GM23248 (cell line): Measurements from ENCODE around the gene TMEM63C.

Source experiments
- EZH2 ChIP-seq: fragments of 200-600 bp; sonication (generic); IDR thresholded peaks from 2 replicates; pipeline ENCODE4 v1.6.1; 2018; ENCODE audit warnings: antibody characterized with exemption, mild to moderate bottlenecking; ENCODE audit not compliant: insufficient read depth, poor library complexity, severe bottlenecking
- EZH2phosphoT487 ChIP-seq: fragments of 200-600 bp; sonication (generic); IDR thresholded peaks from 2 replicates; pipeline ENCODE4 v1.6.1; 2018; ENCODE audit warnings: antibody characterized with exemption, moderate library complexity, mild to moderate bottlenecking, low read depth; ENCODE audit not compliant: insufficient read depth

- TF ChIP-seq EZH2 (no peak), EZH2phosphoT487 (no peak)
Observed at GRCh38 chr14:77153802-77154201, 27.8 kb upstream of the TMEM63C start.
